Stimulated activated CD8-positive, alpha-beta memory T cell treated with anti-CD3 and anti-CD28 coated beads, Interleukin-15, amount 100 ng/mL, for 4 hours (primary cell): ENCODE measurements around the gene BCLAF1.
A peak's percentile ranks its signal among the peaks of the same experiment; 100 is the strongest.
"Not testable (repeated sequence)": the region's sequence is repeated elsewhere in the genome, so short reads cannot be mapped to it uniquely, and the experiment has no call there.

Experiments
- DNase-seq, 2 donors: peaks; one replicate each; pipeline ENCODE4 v3.0.0-alpha.2; 2020; ENCODE audit warnings: low read depth in 2 of 2

BCLAF1 gene

GRCh38 chr6:136249811-136250685, 39.6 kb downstream of the BCLAF1 start, which contains the start of gene MTFR2:
Gene MTFR2, minus strand, starts transcription at chr6:136250311. Its CDS starts 1,212 bp downstream, at chr6:136249099.
- peak; percentile 75 to 89 for DNase-seq

DNA sequence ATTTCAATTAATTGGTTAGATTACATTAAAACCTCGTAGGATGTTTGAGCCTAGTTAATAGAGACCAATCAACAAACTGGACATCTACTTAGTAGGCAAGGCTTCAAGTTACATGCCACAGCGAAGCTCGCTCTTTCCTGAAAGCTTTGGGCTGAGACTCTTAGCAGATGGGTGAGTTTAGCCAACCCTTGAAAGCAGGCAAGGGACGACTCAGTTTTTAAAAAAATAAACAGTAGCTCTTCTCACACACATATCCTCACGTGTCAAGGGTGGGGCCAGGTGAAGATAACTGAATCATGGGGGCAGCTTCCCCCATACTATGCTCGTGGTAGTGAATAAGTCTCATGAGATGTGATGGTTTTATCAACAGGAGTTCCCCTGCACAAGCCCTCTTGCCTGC, 40.3 kb downstream of the BCLAF1 start:
- no peak for DNase-seq

GRCh38 chr6:136244061-136244616, 45.5 kb downstream of the BCLAF1 start:
- DNase-seq = no peak

DNA sequence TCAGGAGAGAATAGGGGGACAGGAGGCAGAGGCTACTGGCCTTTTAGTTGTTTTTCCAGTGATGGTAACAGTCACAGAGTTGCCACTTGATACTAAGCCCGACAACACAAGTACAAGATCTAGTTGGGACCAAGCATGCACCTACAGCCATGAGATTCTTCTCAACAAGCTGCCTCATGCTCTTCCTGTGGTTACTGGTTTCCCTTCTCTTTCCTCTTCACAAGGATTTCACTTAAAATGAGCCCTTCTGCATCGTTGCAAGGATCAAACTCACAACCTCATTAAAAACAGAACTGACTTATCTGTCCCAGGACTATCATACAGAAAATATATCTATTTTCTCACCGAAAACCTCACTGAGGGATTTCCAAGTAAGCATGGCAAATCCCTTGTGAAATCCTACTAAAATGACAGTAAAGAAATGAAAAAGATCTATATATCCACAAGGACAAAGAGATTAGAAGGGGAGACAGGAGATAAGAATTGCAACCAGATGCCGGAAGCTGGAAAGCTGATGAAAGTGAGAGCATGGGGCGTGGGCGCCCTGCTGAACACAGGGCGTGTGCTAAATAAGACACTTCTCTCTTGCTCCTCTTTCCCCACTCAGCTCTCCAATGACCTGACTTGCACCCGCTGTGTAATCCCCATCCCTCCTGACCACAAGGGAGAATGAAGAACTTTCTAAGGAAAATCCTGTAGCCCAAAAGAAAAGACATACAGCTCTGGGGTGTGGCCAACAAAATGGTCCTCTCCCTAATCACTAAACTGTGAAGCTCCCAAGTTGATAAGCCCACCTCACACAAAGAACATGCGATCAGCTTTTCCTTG, 53.0 kb downstream of the BCLAF1 start:
- no peak for DNase-seq

GRCh38 chr6:136235233-136235564, 54.4 kb downstream of the BCLAF1 start:
- no peak for DNase-seq

DNA sequence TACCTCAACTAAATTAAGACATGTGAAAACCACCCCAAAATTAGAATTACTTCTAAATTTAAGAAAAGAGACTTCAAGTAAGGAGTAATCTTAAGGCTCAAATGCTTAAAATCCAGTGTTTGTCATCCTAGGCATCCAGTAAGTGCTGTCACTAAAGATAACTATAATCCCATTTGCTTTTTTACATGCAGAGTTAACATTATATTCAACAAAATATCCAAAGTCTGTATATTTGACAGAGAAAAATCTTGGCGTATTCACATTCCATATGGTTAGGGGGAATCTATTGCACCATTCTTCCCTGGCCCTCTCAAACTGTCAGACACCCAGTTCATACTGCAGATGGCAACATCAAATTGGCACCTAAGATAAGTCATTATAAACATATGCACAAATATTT, 56.9 kb downstream of the BCLAF1 start:
- DNase-seq = no peak

GRCh38 chr6:136230219-136230853, 59.3 kb downstream of the BCLAF1 start:
- no peak for DNase-seq

GRCh38 chr6:136228814-136229213, 60.8 kb downstream of the BCLAF1 start:
- DNase-seq = no peak

- no peak for DNase-seq
Measured at GRCh38 chr6:136226674-136227377, 62.8 kb downstream of the BCLAF1 start.

DNA sequence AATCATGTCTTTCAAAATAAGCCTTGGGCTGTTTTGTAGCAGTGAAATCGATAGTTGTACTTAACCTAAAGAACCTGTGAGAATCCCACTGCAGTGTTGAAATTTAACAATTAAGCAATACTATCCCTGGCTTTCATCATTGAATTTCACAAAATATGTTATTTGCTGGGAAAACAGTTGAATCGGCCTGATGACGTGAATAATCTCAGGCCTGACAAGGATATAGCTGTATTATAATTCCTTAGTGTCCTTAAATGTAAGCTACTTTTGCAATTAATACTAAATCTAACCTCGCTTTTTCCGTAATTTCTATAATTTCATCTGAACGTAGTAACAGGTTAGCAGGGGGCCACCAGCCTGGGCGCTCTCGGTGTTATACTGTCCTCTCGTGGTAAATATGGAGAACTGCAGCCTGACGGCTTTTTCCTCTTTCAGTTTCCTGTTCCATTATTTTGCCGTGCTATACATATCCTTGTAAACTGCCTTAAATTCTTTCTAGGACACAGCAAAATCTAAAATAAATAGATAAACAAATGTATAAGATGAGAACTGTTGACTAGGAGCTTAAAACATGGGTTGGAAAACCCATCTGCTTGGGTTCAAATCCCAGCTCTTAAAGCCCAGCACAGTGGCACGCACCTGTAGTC, 63.5 kb downstream of the BCLAF1 start:
- DNase-seq = no peak

GRCh38 chr6:136225496-136225895, 64.2 kb downstream of the BCLAF1 start:
- DNase-seq = no peak

GRCh38 chr6:136224974-136225373, 64.7 kb downstream of the BCLAF1 start:
- not testable (repeated sequence) for DNase-seq

DNA sequence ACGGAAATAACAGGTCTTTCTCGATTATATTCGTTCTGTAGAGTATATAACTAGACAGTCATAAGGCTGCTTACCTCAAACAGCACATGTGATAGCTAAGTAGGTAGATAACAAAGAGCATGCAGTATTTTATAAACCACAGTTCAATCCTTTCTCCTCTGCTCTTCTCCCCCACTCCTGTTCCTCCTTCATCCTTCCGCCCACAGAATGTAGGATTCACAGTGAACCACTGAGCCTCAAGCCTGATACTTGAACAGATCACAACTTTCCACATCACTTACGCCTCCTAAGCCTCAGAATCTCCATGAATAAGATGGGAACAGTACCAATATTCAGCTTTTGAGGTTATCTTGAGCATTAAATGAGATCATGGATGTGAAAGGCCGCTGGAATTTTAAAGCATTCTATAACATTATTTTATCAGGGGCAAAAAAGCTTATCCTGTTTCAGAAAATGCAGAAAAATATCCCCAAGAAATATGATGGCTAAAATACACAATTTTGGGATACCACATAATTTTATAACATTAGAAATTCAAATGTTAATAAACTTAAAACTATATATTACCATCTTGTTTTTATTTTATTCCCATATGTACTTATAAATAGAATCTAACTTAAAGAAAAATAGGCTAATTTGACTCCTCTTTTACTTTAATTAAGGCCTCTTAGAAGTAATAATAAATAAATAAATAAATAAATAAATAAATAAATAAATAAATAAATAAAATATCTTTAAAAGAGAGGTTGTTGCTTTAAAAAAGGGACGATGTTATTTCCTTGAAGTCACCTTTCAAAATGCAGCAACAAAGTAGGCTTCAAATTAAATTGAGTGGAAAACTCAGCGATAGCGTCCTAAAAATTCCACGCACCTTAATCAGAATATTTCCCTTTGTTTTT, 72.9 kb downstream of the BCLAF1 start:
- no peak for DNase-seq

DNA sequence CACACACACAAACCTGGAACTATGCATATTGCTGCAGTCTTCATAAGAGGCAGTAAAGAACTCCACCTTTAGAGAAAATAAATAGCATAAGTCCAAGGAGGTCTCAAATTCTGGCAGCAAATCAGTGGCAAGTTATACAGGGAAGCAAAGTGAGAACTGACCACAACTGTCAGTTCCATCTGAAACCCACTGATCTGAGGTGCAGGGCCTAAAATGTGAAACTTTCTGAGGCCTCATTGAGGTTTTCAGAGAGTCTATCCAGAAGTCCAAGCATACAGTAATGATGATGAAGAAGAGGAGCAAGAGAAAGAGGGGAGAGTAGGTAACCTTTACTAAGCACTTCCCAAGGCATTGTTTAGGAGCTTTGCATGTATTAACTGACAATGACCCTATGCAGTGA, 75.8 kb downstream of the BCLAF1 start:
- DNase-seq = no peak

DNA sequence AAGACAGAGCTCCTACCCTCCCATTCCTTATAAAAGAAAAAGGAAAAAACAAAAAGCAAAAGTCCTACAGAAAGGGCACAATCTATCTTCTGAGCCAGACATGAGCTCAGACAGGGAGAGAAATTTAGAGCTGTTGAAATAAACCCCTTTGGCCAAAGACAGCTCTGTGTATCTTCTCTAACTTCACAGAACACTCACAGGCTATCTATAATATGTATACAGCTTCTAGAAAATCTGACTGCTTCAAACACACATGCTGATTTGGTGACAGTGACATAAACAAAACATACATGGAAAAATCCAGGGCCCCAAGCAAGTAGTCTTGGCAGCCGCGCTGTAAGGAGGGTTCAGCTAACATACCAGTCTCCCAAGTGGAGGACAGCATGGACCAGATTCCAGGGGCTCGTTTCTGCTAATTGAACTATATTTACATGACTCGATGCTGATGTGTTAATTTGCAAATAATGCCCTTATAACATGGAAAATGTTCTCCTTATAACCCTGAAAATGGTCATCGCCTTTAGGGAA, 76.6 kb downstream of the BCLAF1 start:
- DNase-seq = no peak

GRCh38 chr6:136212608-136213007, 77.0 kb downstream of the BCLAF1 start:
- DNase-seq = no peak

GRCh38 chr6:136210398-136211165, 79.1 kb downstream of the BCLAF1 start:
- no peak for DNase-seq

DNA sequence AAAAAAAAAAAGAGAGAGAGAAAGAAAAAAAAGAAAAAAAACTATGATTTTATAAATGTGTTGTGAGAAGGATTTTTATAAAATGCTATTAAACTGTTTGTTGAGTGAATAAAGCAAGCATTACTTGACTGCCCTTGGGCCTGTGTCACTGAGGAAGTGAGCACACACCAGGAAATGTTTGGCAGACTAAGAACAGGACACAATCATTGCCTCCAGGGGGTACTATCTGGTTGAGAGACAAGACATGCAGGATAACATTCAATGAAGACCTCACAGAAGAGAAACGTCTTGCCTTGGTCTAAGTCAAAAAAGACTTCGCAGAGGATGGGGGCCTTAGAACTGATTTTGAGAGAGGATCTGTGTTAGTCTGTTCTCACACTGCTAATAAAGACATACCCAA, 80.2 kb downstream of the BCLAF1 start:
- DNase-seq = no peak

- DNase-seq = no peak
Measured at GRCh38 chr6:136208783-136209182, 80.9 kb downstream of the BCLAF1 start.
